GM21423 (cell line): ENCODE data around the gene MESP1.

ENCODE experiments used
- ATAC-seq: cut with Tn5 transposase; IDR thresholded peaks from one replicate; pipeline ENCODE4 v1.9.1; 2021; ENCODE audit warnings: mild to moderate bottlenecking, moderate library complexity; ENCODE audit not compliant: unreplicated experiment

MESP1 gene

GRCh38 chr15:89732451-89733172, 18.4 kb downstream of the MESP1 start:
- no peak for ATAC-seq

- no peak for ATAC-seq
Observed at GRCh38 chr15:89731275-89731674, 19.8 kb downstream of the MESP1 start.

- ATAC-seq, result no peak
Observed at GRCh38 chr15:89728254-89728653, 22.8 kb downstream of the MESP1 start.

GRCh38 chr15:89725064-89725463, 26.0 kb downstream of the MESP1 start:
- ATAC-seq, result no peak

DNA sequence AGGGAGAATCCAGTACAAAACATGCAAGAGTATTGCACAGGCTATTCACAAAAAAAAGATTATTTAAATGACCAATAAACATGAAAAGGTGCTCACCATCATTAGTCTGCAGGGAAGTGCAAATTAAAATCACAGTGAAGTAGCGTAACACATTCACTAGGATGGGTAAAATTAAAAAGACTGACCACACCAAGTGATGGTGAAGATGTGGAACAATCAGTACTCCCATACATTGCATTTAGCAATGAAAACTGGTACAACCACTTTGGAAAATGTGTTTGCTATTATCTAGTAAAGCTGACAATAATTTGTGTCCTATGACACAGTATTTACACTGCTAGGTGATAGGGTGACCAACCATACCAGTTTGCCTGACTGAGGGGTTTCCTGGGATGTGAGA, 26.4 kb downstream of the MESP1 start:
- no peak for ATAC-seq

DNA sequence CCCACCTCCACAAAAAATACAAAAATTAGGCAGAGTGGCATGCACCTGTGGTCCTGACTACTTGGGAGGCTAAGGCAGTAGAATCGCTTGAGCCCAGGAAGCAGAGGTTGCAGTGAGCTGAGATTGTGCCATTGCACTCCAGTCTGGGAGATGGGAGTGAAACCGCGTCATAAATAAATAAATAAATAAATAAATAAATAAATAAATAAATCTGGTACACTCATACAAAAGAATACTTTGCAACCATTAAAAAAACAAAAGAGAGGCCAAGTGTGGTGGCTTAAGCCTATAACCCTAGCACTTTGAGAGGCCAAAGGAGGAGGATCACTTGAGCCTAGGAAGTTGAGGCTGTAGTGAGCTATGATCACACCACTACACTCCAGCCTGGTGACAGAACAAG, 28.0 kb downstream of the MESP1 start:
- no peak for ATAC-seq

DNA sequence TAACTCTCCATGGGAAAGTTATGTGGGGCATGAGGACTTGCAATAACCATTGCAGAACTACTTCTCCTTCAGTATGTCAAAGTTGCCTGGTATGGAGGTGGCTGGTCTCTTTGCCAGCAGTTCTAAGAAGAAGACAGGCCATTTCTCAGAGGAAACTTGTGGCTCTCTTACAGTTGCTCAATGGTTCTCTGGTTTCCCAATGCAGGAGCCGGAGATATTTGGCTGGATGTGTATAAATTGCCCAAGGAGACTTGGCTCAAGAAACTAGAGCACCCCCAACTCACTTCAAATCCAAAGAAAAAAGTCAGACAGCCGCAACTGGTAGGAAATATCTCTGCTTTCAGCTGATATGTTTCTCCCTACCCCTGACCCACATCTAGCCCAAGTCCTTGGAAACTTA, 36.3 kb downstream of the MESP1 start:
- no peak for ATAC-seq

DNA sequence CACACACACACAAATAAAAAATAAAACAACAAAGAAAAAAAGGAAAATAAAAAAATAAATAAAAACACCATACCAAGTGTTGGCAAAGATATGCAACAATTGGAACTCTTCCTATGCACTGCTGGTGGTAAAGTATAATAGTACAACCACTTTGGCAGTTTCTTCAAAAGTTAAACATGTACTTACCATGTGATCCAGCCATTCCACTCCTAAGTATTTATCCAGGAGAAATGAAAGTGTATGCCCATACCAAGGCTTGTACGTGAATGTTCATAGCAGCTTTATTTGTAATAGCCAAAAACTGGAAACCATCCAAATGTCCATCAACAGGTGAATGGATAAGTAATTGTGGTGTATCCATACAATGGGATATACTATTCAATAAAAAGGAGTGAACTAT, 43.5 kb downstream of the MESP1 start:
- ATAC-seq, result no peak

DNA sequence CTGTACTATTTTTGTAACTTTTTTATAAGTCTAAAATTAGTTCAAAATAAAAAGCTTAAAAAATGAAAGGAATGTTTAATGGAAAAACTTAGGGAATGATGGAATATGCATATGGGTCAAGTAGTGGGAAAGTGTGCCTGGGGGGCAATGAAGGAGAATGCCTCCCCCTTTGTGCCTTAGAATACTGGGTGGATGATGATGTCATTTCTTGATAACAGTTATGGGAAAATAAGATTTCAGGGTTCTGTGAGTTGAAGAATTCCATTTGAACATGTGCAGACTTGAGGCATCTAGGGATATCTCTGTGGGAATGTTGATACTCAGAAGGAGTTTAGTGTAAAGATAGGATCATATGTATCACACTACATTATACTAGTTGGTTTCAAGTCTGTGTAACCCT, 46.6 kb downstream of the MESP1 start:
- ATAC-seq, result no peak
